Pons (tissue), 1 donor: Measurements from ENCODE around the gene IQCF2.
"Not testable (repeated sequence)": the region's sequence is repeated elsewhere in the genome, so short reads cannot be mapped to it uniquely, and the experiment has no call there.

Experiments used
- DNase-seq: peaks from one replicate; pipeline ENCODE4 v3.0.0-alpha.2; 2016; ENCODE audit warnings: low spot score

The IQCF2 gene

GRCh38 chr3:51860703-51861665 is at the start of gene IQCF2:
Gene IQCF2, plus strand, starts transcription at chr3:51861615. Its CDS starts 52 bp downstream, at chr3:51861667.
- DNase-seq, result no peak

DNA sequence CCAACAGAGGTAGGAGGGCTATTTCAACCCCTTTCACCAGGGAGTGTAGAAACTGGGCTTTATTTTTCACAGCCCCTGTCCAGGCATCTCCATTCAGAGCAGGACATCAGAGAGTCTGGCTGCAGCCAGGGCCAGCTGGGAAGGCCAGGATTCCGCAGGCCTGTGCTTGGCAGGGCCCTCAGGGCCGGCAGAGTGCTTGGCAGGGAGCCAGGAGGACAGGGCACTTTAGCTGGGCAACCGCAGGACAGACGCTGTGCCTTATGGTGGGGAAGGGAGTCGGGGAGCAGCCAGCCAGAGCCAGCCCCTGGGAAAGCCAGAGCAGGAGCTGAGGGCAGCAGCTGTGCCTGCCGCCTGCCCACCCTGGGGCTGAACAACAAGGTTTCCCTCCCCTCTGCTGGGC is 47.9 kb upstream of the IQCF2 start:
- DNase-seq, result peak; percentile 23

DNA sequence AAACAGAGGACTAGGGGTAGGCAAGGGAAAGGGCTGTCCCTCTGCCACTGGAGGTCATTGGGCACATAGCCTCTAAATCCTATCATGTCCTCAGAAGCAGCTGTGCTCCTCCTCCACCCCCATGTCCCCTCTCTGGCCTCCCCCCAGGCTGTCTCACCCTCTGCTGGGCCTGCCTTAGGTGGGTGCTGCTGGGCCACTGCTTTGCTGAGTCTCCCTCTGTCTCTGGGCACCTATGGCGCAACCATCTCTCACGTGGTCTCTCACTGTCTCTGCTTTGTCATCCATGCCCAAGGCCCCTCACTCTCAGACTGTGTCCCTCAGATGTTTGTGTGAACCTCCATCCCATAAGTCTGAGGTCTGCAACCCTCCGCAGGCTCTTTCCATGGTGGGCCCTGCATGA is 47.4 kb upstream of the IQCF2 start:
- no peak for DNase-seq

GRCh38 chr3:51815614-51816013 is 45.8 kb upstream of the IQCF2 start:
- no peak for DNase-seq

DNA sequence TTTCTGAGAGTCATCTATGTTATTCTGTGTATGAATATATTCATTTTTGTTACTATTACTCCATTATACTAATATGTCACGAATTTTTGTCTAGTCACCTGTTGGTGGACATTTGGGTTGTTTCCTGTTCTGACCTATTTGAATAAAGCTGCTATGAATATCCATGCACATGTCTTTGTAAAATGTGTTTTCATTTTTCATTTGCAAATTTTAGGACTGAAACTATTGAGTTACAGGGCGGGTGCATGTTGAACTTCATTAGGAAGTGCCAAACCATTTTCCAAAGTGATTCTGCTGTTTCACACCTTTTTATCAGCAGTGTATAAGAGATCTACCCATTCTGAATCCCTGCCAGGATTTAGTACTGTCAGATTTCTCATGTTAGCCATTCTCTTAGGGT is 44.7 kb upstream of the IQCF2 start:
- DNase-seq, result no peak

GRCh38 chr3:51817375-51817774 is 44.0 kb upstream of the IQCF2 start:
- DNase-seq, result no peak

DNA sequence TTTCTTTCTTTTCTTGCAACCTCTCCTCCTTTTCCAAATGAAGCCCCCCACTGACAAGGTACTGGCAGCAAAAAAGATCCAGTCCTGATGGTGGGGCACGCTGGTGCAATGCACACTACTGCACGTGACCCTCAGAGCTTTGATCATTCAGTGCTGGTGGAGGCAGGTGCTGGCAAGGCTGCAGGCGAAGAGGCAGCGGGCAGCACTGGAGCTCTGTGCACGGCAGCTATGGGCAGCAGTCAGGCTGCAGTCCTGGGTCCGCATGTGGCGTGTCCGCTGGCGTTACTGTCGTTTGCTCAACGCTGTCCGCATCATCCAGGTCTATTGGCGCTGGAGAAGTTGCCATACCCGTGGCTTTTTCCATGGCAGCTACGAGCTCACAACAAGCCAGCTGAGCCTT is 42.3 kb upstream of the IQCF2 start:
- no peak for DNase-seq

- no peak for DNase-seq
Measured at GRCh38 chr3:51819709-51820406, 41.6 kb upstream of the IQCF2 start.

GRCh38 chr3:51828297-51828696 is 33.1 kb upstream of the IQCF2 start:
- DNase-seq, result no peak

DNA sequence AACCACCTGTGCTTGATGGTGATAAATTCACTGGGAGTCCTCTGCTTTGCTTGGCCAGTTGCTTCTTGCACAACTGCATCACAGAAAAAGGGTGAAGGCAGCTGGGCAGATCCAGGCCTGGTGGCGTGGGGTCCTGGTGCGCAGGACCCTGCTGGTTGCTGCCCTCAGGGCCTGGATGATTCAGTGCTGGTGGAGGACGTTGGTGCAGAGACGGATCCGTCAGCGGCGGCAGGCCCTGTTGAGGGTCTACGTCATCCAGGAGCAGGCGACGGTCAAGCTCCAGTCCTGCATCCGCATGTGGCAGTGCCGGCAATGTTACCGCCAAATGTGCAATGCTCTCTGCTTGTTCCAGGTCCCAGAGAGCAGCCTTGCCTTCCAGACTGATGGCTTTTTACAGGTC is 31.1 kb upstream of the IQCF2 start:
- DNase-seq, result no peak

DNA sequence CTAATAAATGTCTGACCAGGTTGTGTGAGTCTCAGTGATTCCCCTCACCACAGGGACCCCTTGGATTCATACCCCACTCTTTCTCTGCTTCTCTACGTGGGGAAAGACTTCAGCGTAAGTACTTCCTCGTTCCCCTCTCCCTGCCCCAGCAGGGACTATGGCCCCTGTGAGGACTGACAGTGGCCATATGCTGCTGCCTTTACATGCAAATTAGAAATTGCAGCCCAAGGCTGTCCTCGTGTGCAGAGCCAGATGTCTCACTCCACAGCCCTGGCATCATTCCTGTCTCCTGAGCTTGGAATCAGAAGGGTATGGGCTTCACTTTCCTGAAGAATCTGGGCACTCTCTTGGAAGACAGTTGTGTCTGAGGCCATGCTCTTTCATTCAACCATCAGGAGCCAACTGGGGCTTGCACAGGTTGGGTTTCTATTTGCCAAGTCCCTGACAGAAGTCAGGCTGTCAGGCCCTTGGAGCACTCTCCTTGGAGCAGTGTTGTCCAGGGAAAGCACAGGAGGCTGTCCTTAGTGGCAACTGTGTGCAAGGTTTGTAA is 30.5 kb upstream of the IQCF2 start:
- peak; percentile 2 for DNase-seq

GRCh38 chr3:51836606-51837005 is 24.8 kb upstream of the IQCF2 start:
- no peak for DNase-seq

GRCh38 chr3:51845129-51845528 is 16.3 kb upstream of the IQCF2 start:
- no peak for DNase-seq

- not testable (repeated sequence) for DNase-seq
Measured at GRCh38 chr3:51855411-51855810, 6.0 kb upstream of the IQCF2 start.

GRCh38 chr3:51862886-51863285 is 1.5 kb downstream of the IQCF2 start:
- no peak for DNase-seq

GRCh38 chr3:51868896-51869295 is 7.5 kb downstream of the IQCF2 start:
- not testable (repeated sequence) for DNase-seq

GRCh38 chr3:51869304-51869703 is 7.9 kb downstream of the IQCF2 start:
- no peak for DNase-seq

- DNase-seq, result no peak
Measured at GRCh38 chr3:51873253-51873766, 11.9 kb downstream of the IQCF2 start.

DNA sequence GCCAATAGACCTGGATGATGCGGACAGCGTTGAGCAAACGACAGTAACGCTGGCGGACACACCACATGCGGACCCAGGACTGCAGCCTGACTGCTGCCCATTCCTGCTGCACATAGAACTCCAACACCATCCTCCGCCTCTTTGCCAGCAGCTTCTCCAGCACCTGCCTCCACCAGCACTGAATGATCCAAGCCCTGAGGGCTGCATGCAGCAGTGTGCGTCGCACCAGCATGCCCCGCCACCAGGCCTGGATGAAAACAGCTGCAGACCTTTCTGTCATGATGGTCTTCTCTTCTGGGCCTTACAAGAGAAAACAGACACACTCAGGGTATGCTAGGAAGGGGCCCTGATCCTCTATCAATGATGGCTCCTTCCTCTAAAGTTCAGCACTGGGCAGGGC is 12.5 kb downstream of the IQCF2 start:
- no peak for DNase-seq

- DNase-seq, result no peak
Measured at GRCh38 chr3:51874411-51874810, 13.0 kb downstream of the IQCF2 start.

DNA sequence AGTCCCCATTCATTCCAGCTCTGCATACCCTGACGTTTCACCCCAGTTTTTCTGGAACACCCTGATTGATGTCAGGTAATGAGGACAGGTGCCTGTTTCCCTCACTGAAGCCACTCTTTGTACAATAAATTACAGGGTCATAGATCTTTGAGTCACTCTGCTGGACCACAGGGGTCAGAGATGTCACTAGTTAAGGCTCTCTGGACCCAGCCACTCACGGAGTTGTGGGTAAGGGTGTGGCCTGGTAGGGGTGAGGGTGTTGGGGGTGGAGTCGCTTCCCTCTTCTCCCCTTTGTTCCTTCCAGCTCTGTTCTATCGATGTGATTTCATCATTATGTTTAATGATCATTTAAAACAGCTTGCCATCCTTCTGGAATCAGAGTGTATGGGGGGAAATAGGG is 13.5 kb downstream of the IQCF2 start:
- DNase-seq, result no peak

GRCh38 chr3:51875501-51875900 is 14.1 kb downstream of the IQCF2 start, which contains the start of gene IQCF5:
Gene IQCF5, minus strand, starts transcription at chr3:51875601. Its CDS starts 70 bp downstream, at chr3:51875531.
- no peak for DNase-seq

DNA sequence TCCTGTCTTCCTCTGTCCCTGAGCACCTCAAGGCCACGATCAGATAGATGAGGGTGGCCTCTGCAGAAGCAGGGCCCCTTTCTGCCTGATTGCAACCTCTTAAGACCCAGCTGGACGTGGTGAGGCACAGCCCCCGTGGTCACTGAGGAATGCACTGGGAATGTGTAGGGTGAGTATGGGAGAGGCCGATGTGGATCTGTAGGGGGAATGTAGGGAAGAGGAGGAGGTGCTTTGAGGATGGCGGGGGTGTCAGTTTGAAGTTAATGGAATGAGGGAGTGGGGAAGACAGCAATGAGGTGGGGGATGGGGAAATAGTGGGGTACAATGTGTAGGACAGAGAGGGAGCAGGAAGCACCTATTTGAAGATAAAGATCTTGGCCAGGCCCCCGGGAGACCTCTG is 14.8 kb downstream of the IQCF2 start:
- no peak for DNase-seq
